ENCODE data around the gene PPP1R14B. TPM values are rescaled to one million over a fixed set of nuclear protein-coding genes. Genes with fewer than 3 reads are reported as not detected.

Gene PPP1R14B
- polyA plus RNA-seq, 4 donors, result 54.4 to 90.9 (median 69.8) TPM

Other genes with a start within 250 kb of the PPP1R14B start
- gene FLRT1, start 211.0 kb downstream of the PPP1R14B start, polyA plus RNA-seq (ENCODE audit: insufficient read length in 4 of 4), result 1 to 10 TPM; 2.1 to 5.5 (median 3.5) TPM
- gene MACROD1, start 80.8 kb downstream of the PPP1R14B start, polyA plus RNA-seq (ENCODE audit: insufficient read length in 4 of 4), result 10 to 100 TPM; 14.9 to 17.8 (median 15.3) TPM
- 100 to 1,000 TPM; 125 to 232 (median 205) TPM for gene STIP1, start 60.8 kb downstream of the PPP1R14B start, polyA plus RNA-seq (ENCODE audit: insufficient read length in 4 of 4)
- 1 to 10 TPM; 3.4 to 7.2 (median 5.6) TPM for gene FERMT3, start 40.2 kb downstream of the PPP1R14B start, polyA plus RNA-seq (ENCODE audit: insufficient read length in 4 of 4)
- 10 to 100 TPM; 25.7 to 56.1 (median 40.1) TPM for gene TRPT1, start 20.8 kb downstream of the PPP1R14B start, polyA plus RNA-seq (ENCODE audit: insufficient read length in 4 of 4)
- gene NUDT22, start 20.7 kb downstream of the PPP1R14B start, polyA plus RNA-seq (ENCODE audit: insufficient read length in 4 of 4), result 10 to 100 TPM; 13.2 to 32.7 (median 19.1) TPM
- gene DNAJC4, start 16.4 kb downstream of the PPP1R14B start, polyA plus RNA-seq (ENCODE audit: insufficient read length in 4 of 4), result 10 to 100 TPM; 44.9 to 85.8 (median 59.1) TPM
- 100 to 1,000 TPM in 2 of 4 donors, 10 to 100 TPM in 2; 82.6 to 115 (median 99.9) TPM for gene VEGFB, start 12.4 kb downstream of the PPP1R14B start, polyA plus RNA-seq (ENCODE audit: insufficient read length in 4 of 4)
- gene FKBP2, start 5.8 kb downstream of the PPP1R14B start, polyA plus RNA-seq (ENCODE audit: insufficient read length in 4 of 4), result 10 to 100 TPM; 61.0 to 99.2 (median 86.6) TPM
- gene PLCB3, start 4.6 kb upstream of the PPP1R14B start, polyA plus RNA-seq (ENCODE audit: insufficient read length in 4 of 4), result 10 to 100 TPM; 12.4 to 17.1 (median 13.7) TPM
- gene BAD, start 37.7 kb upstream of the PPP1R14B start, polyA plus RNA-seq (ENCODE audit: insufficient read length in 4 of 4), result 10 to 100 TPM; 42.1 to 69.9 (median 48.3) TPM
- gene GPR137, start 38.9 kb upstream of the PPP1R14B start, polyA plus RNA-seq (ENCODE audit: insufficient read length in 4 of 4), result 10 to 100 TPM; 27.4 to 48.6 (median 30.6) TPM
- under 1 TPM in 1 of 4 donors, not detected in 3; 0.16 TPM for gene KCNK4, start 44.4 kb upstream of the PPP1R14B start, polyA plus RNA-seq (ENCODE audit: insufficient read length in 4 of 4)
- under 1 TPM in 1 of 4 donors, not detected in 3; 0.79 TPM for gene CATSPERZ, start 53.4 kb upstream of the PPP1R14B start, polyA plus RNA-seq (ENCODE audit: insufficient read length in 4 of 4)
- gene ESRRA, start 58.6 kb upstream of the PPP1R14B start, polyA plus RNA-seq (ENCODE audit: insufficient read length in 4 of 4), result 10 to 100 TPM in 3 of 4 donors, 1 to 10 TPM in 1; 7.4 to 31.0 (median 17.2) TPM
- 100 to 1,000 TPM; 208 to 244 (median 221) TPM for gene TRMT112, start 70.6 kb upstream of the PPP1R14B start, polyA plus RNA-seq (ENCODE audit: insufficient read length in 4 of 4)
- gene PRDX5, start 71.2 kb upstream of the PPP1R14B start, polyA plus RNA-seq (ENCODE audit: insufficient read length in 4 of 4), result 100 to 1,000 TPM; 156 to 230 (median 184) TPM
- gene CCDC88B, start 93.3 kb upstream of the PPP1R14B start, polyA plus RNA-seq (ENCODE audit: insufficient read length in 4 of 4), result 1 to 10 TPM; 2.7 to 5.2 (median 3.6) TPM
- 10 to 100 TPM in 3 of 4 donors, 1 to 10 TPM in 1; 9.4 to 16.3 (median 13.5) TPM for gene RPS6KA4, start 112.2 kb upstream of the PPP1R14B start, polyA plus RNA-seq (ENCODE audit: insufficient read length in 4 of 4)